HG03469 (cell line): Measurements from ENCODE around the gene PTPRCAP.
"Not testable (repeated sequence)": the region's sequence is repeated elsewhere in the genome, so short reads cannot be mapped to it uniquely, and the experiment has no call there.

Source experiments
- ATAC-seq: cut with Tn5 transposase; IDR thresholded peaks from one replicate; pipeline ENCODE4 v1.9.1; 2021; ENCODE audit warnings: mild to moderate bottlenecking, moderate library complexity, moderate number of reproducible peaks; ENCODE audit not compliant: unreplicated experiment

PTPRCAP gene

GRCh38 chr11:67465530-67465929, 28.0 kb upstream of the PTPRCAP start:
- ATAC-seq: not testable (repeated sequence)

- no peak for ATAC-seq
Observed at GRCh38 chr11:67465189-67465510, 27.7 kb upstream of the PTPRCAP start.

- peak; percentile 31 for ATAC-seq
Observed at GRCh38 chr11:67464411-67465188, 27.1 kb upstream of the PTPRCAP start.

GRCh38 chr11:67463680-67464410, 26.4 kb upstream of the PTPRCAP start:
- no peak for ATAC-seq

- no peak for ATAC-seq
Observed at GRCh38 chr11:67463186-67463585, 25.7 kb upstream of the PTPRCAP start.

GRCh38 chr11:67458266-67458665, 20.8 kb upstream of the PTPRCAP start:
- no peak for ATAC-seq

- no peak for ATAC-seq
Observed at GRCh38 chr11:67457453-67457852, 20.0 kb upstream of the PTPRCAP start.

- ATAC-seq: no peak
Observed at GRCh38 chr11:67456068-67456705, 18.7 kb upstream of the PTPRCAP start.

GRCh38 chr11:67455054-67455453, 17.6 kb upstream of the PTPRCAP start, which contains the start of gene CABP4:
Gene CABP4 (plus strand): TSS chr11:67455354. CDS start chr11:67455424, 70 bp downstream.
- ATAC-seq: no peak

GRCh38 chr11:67453816-67454732, 16.6 kb upstream of the PTPRCAP start:
- ATAC-seq: no peak

- ATAC-seq: no peak
Observed at GRCh38 chr11:67452141-67452952, 14.9 kb upstream of the PTPRCAP start, which contains the start of gene GPR152. Gene GPR152 (minus strand): TSS chr11:67452729. CDS start chr11:67452724, 5 bp downstream.

- no peak for ATAC-seq
Observed at GRCh38 chr11:67451658-67451976, 14.1 kb upstream of the PTPRCAP start.

- no peak for ATAC-seq
Observed at GRCh38 chr11:67450796-67451657, 13.5 kb upstream of the PTPRCAP start.

- no peak for ATAC-seq
Observed at GRCh38 chr11:67449116-67449844, 11.8 kb upstream of the PTPRCAP start.

- no peak for ATAC-seq
Observed at GRCh38 chr11:67448220-67448609, 10.7 kb upstream of the PTPRCAP start.

GRCh38 chr11:67445515-67445914, 8.0 kb upstream of the PTPRCAP start:
- ATAC-seq: no peak

GRCh38 chr11:67442504-67443404, 5.3 kb upstream of the PTPRCAP start:
- ATAC-seq: no peak
